Gastroesophageal sphincter (tissue), 4 donors: Measurements from ENCODE around the gene CFL1. TPM values are rescaled to one million over a fixed set of nuclear protein-coding genes. Genes with fewer than 3 reads are reported as not detected.

Source experiments
- ATAC-seq: fragments of 150-250 bp; one replicate; pipeline ENCODE4 v1.9.1; 2016; ENCODE audit warnings: mild to moderate bottlenecking, moderate library complexity
- H3K27ac ChIP-seq, 4 donors: fragments of 200-600 bp; sonication (generic) in 3 of 4; 1 replicate in 3 of 4; 2 replicates in 1 of 4; pipeline ENCODE4 v1.5.1; 2016 to 2019
- H3K27me3 ChIP-seq: fragments of 200-600 bp; sonication (generic); one replicate; pipeline ENCODE4 v1.5.1; 2019
- H3K36me3 ChIP-seq, 2 donors: fragments of 200-600 bp; sonication (generic); one replicate each; pipeline ENCODE4 v1.5.1; 2019; ENCODE audit warnings: control low read depth in 1 of 2
- H3K4me1 ChIP-seq, 3 donors: fragments of 200-600 bp; sonication (generic); 1 replicate in 2 of 3; 2 replicates in 1 of 3; pipeline ENCODE4 v1.5.1; 2016 to 2019; ENCODE audit warnings: control low read depth in 2 of 3
- H3K4me3 ChIP-seq, 2 donors: fragments of 200-600 bp; sonication (generic); one replicate each; pipeline ENCODE4 v1.5.1; 2019; ENCODE audit warnings: mild to moderate bottlenecking in 1 of 2, moderate library complexity in 1 of 2
- H3K9me3 ChIP-seq, 3 donors: fragments of 200-600 bp; sonication (generic); one replicate each; pipeline ENCODE4 v1.5.1; 2017 to 2019; ENCODE audit warnings: control low read depth in 2 of 3
- EP300 ChIP-seq: sonication (generic); formaldehyde crosslinking; IDR thresholded peaks from one replicate; pipeline ENCODE4 v1.6.1; 2017; ENCODE audit warnings: antibody characterized with exemption, mild to moderate bottlenecking
- POLR2A ChIP-seq, 2 donors: fragments of 450-650 bp; IDR thresholded peaks; one replicate each; pipeline ENCODE4 v1.6.1; 2017; ENCODE audit warnings: antibody characterized with exemption in 2 of 2, mild to moderate bottlenecking in 2 of 2, moderate library complexity in 1 of 2
- POLR2AphosphoS5 ChIP-seq: sonication (generic); formaldehyde crosslinking; IDR thresholded peaks from one replicate; pipeline ENCODE4 v1.6.1; 2017; ENCODE audit warnings: antibody characterized with exemption
- WGBS, 2 donors: methylation state at CpG; one replicate each; pipeline ENCODE4 v1.1.5; 2018; ENCODE audit warnings: low coverage in 1 of 2; 5-methylcytosine and 5-hydroxymethylcytosine counted together
- total RNA-seq, 4 donors: library from RNA; depleted of rRNA; stranded (reverse); fragments of >200 nt; gene quantifications; one replicate each; pipeline ENCODE4 v1.1.0, GENCODE V29; 2016
- TF ChIP-seq, protein P1 (sequence below), 4 experiments: fragments of 200-600 bp in 2 of 4; fragments of 450-650 bp in 2 of 4; sonication (generic) in 1 of 4; IDR thresholded peaks; one replicate each; pipeline ENCODE4 v1.5.1; 2017 to 2019; ENCODE audit warnings: antibody characterized with exemption in 4 of 4, mild to moderate bottlenecking in 2 of 4, moderate library complexity in 2 of 4

CFL1 gene
- total RNA-seq, 4 donors from 2014 or later, result 559 to 895 (median 639) TPM

GRCh38 chr11:65886826-65887722, 29.1 kb upstream of the CFL1 start:
- no peak for ATAC-seq
- Histone ChIP-seq H3K27ac (peak overlapping the region in 3 of 4 donors; percentile 92 to 99 (median 98)), H3K4me1 (peaks cover 0 to 66% (median 28%) of the 10 kb centered on the region in 3 donors)

GRCh38 chr11:65885808-65886536, 28.0 kb upstream of the CFL1 start:
- ATAC-seq, result no peak
- peaks cover 0 to 55% (median 23%) of the 10 kb centered on the region in 3 donors for H3K4me1 ChIP-seq
- no peaks in the 10 kb centered on the region for H3K27me3 ChIP-seq
- no peak overlapping the region for H3K4me3 ChIP-seq
- H3K9me3 ChIP-seq, result no peaks in the 10 kb centered on the region
- no peak for TF ChIP-seq EP300
- TF ChIP-seq, protein P1, sequence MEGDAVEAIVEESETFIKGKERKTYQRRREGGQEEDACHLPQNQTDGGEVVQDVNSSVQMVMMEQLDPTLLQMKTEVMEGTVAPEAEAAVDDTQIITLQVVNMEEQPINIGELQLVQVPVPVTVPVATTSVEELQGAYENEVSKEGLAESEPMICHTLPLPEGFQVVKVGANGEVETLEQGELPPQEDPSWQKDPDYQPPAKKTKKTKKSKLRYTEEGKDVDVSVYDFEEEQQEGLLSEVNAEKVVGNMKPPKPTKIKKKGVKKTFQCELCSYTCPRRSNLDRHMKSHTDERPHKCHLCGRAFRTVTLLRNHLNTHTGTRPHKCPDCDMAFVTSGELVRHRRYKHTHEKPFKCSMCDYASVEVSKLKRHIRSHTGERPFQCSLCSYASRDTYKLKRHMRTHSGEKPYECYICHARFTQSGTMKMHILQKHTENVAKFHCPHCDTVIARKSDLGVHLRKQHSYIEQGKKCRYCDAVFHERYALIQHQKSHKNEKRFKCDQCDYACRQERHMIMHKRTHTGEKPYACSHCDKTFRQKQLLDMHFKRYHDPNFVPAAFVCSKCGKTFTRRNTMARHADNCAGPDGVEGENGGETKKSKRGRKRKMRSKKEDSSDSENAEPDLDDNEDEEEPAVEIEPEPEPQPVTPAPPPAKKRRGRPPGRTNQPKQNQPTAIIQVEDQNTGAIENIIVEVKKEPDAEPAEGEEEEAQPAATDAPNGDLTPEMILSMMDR (IDR thresholded peaks at IDR 0.05), result no peak
- TF ChIP-seq POLR2AphosphoS5, result no peak
- no peak for TF ChIP-seq POLR2A (IDR thresholded peaks at IDR 0.05)
- peaks cover 0 to 49% of the 10 kb centered on the region in 2 donors for H3K36me3 ChIP-seq
- 86 to 90% methylated on average over 5 to 9 of the region's 12 CpGs for WGBS, 2 donors
- H3K27ac ChIP-seq, result peak overlapping the region in 2 of 4 donors; percentile 92 to 99

More at GRCh38 chr11:65886826-65887722, 29.1 kb upstream of the CFL1 start:
- 46 to 67% methylated on average over 4 to 7 of the region's 14 CpGs for WGBS, 2 donors
- peak overlapping the region in 1 of 2 donors; percentile 76 for H3K4me3 ChIP-seq
- no peaks in the 10 kb centered on the region for H3K9me3 ChIP-seq
- TF ChIP-seq, protein P1 (IDR thresholded peaks at IDR 0.05), result no peak
- no peak for TF ChIP-seq POLR2AphosphoS5
- TF ChIP-seq POLR2A (IDR thresholded peaks at IDR 0.05), result no peak
- TF ChIP-seq EP300, result no peak
- peaks cover 0 to 44% of the 10 kb centered on the region in 2 donors for H3K36me3 ChIP-seq
- H3K27me3 ChIP-seq, result no peaks in the 10 kb centered on the region

- TF ChIP-seq EP300, result no peak
- TF ChIP-seq POLR2AphosphoS5, result no peak
- no peak for TF ChIP-seq POLR2A (IDR thresholded peaks at IDR 0.05)
- TF ChIP-seq, protein P1 (IDR thresholded peaks at IDR 0.05), result no peak
- Histone ChIP-seq H3K9me3 (no peaks in the 10 kb centered on the region), H3K4me1 (peaks cover 0 to 51% (median 23%) of the 10 kb centered on the region in 3 donors), H3K4me3 (no peak overlapping the region), H3K36me3 (peaks cover 0 to 49% of the 10 kb centered on the region in 2 donors), H3K27ac (peak overlapping the region in 3 of 4 donors; percentile 20 to 65 (median 64)), H3K27me3 (no peaks in the 10 kb centered on the region)
- no peak for ATAC-seq
- WGBS, 2 donors, result 61 to 82% methylated on average over 4 to 7 of the region's 7 CpGs
Observed at GRCh38 chr11:65885231-65885630, 27.3 kb upstream of the CFL1 start.

GRCh38 chr11:65884716-65885092, 26.7 kb upstream of the CFL1 start:
- H3K4me3 ChIP-seq, result no peak overlapping the region
- H3K4me1 ChIP-seq, result peaks cover 0 to 46% (median 20%) of the 10 kb centered on the region in 3 donors
- H3K36me3 ChIP-seq, result peaks cover 0 to 49% of the 10 kb centered on the region in 2 donors
- no peaks in the 10 kb centered on the region for H3K9me3 ChIP-seq
- peak overlapping the region in 3 of 4 donors; percentile 20 to 65 (median 64) for H3K27ac ChIP-seq
- TF ChIP-seq, protein P1 (IDR thresholded peaks at IDR 0.05), result peak in 3 of 4 experiments; percentile 99 to 100 (median 99)
- TF ChIP-seq POLR2A (IDR thresholded peaks at IDR 0.05) (no peak), EP300 (no peak), POLR2AphosphoS5 (peak; percentile 55)
- peak; percentile 15 for ATAC-seq
- no CpG with 5 or more reads among the region's 9 CpGs for WGBS, 2 donors
- H3K27me3 ChIP-seq, result no peaks in the 10 kb centered on the region
